Hepatocyte (in vitro differentiated cells): ENCODE data around the gene GJC1. TPM values are rescaled to one million over a fixed set of nuclear protein-coding genes. Genes with fewer than 3 reads are reported as not detected.

ENCODE experiments used
- DNase-seq: peaks from one replicate; pipeline ENCODE4 v3.0.0-alpha.2; 2016; ENCODE audit warnings: low spot score
- H2AFZ ChIP-seq: fragments of 200-600 bp; sonication (generic); 2 replicates; pipeline ENCODE4 v1.6.0; 2016; ENCODE audit warnings: antibody characterized with exemption, mild to moderate bottlenecking
- H3K27ac ChIP-seq: fragments of 200-600 bp; sonication (generic); 2 replicates; pipeline ENCODE4 v1.5.1; 2016; ENCODE audit warnings: mild to moderate bottlenecking
- H3K27me3 ChIP-seq: fragments of 200-600 bp; sonication (generic); 2 replicates; pipeline ENCODE4 v1.6.1; 2016
- H3K36me3 ChIP-seq: fragments of 200-600 bp; sonication (generic); replicated peaks from 2 replicates; pipeline ENCODE4 v1.5.1; 2016; ENCODE audit warnings: low read depth; ENCODE audit not compliant: insufficient read depth
- H3K4me1 ChIP-seq: fragments of 200-600 bp; sonication (generic); 2 replicates; pipeline ENCODE4 v1.5.1; 2016; ENCODE audit warnings: mild to moderate bottlenecking, moderate library complexity; ENCODE audit not compliant: insufficient read depth
- H3K4me2 ChIP-seq: fragments of 200-600 bp; sonication (generic); 2 replicates; pipeline ENCODE4 v1.6.0; 2016
- H3K4me3 ChIP-seq: fragments of 200-600 bp; sonication (generic); 2 replicates; pipeline ENCODE4 v1.5.1; 2016; ENCODE audit warnings: mild to moderate bottlenecking
- H3K79me2 ChIP-seq: fragments of 200-600 bp; sonication (generic); 2 replicates; pipeline ENCODE4 v1.6.0; 2017; ENCODE audit warnings: mild to moderate bottlenecking
- H3K9me2 ChIP-seq: fragments of 200-600 bp; sonication (generic); replicated peaks from 2 replicates; pipeline ENCODE4 v1.6.0; 2017; ENCODE audit warnings: mild to moderate bottlenecking; ENCODE audit not compliant: insufficient read depth
- H3K9me3 ChIP-seq: fragments of 200-600 bp; sonication (generic); 2 replicates; pipeline ENCODE4 v1.5.1; 2016; ENCODE audit warnings: low read depth, mild to moderate bottlenecking
- H4K20me1 ChIP-seq: fragments of 200-600 bp; sonication (generic); 2 replicates; pipeline ENCODE4 v1.6.0; 2016; ENCODE audit warnings: mild to moderate bottlenecking; ENCODE audit not compliant: insufficient read depth, poor library complexity, severe bottlenecking
- EZH2 ChIP-seq: fragments of 200-600 bp; sonication (generic); IDR thresholded peaks from 2 replicates; pipeline ENCODE4 v1.6.1; 2016; ENCODE audit warnings: antibody characterized with exemption, mild to moderate bottlenecking, borderline replicate concordance
- EZH2phosphoT487 ChIP-seq: fragments of 200-600 bp; sonication (generic); IDR thresholded peaks from one replicate; pipeline ENCODE4 v1.6.1; 2018; ENCODE audit warnings: antibody characterized with exemption, mild to moderate bottlenecking, low read depth, moderate library complexity; ENCODE audit not compliant: unreplicated experiment, severe bottlenecking
- WGBS: methylation state at CpG from one replicate; pipeline ENCODE4 v1.1.6; 2016; ENCODE audit warnings: low lambda C conversion rate; ENCODE audit errors: missing lambda C conversion rate; 5-methylcytosine and 5-hydroxymethylcytosine counted together
- polyA plus RNA-seq: library from polyadenylated mRNA; unstranded; fragments of >200 nt; fragmentation: Nextera tagmentation; extraction: Ambion mirVana; gene quantifications from 2 replicates; pipeline ENCODE4 v1.2.1, GENCODE V29; 2016
- total RNA-seq: library from RNA; depleted of rRNA; stranded (reverse); fragments of >200 nt; gene quantifications from 2 replicates; pipeline ENCODE4 v1.2.3, GENCODE V29; 2014
- TF ChIP-seq, protein P1 (sequence below): fragments of 200-600 bp; sonication (generic); IDR thresholded peaks from 2 replicates; pipeline ENCODE4 v1.5.1; 2016; ENCODE audit warnings: antibody characterized with exemption, mild to moderate bottlenecking; ENCODE audit not compliant: poor library complexity

The GJC1 gene
- total and polyA plus RNA-seq, 2 experiments from 2014 or later: 7.5 to 11.4 TPM

DNA sequence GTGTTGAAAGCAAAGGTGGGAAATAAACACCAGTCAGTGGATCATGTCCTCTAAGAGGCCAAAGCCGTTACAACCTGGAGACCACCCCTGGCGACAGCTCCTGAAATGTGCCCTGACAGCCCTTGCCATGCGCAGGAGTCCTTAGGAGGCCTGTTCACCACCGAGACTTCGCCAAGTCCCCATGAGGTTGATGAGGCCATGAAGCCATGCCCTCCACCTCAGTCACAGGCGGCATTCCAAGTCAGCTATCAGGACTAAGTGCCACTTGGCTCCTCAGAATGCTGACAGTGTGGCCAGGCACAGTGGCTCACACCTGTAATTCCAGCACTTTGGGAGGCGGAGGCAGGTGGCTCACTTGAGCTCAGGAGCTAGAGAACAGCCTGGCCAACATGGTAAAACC is 44.2 kb downstream of the GJC1 start:
- Histone ChIP-seq H3K4me1 (no peaks in the 10 kb centered on the region), H3K36me3 (no peaks in the 10 kb centered on the region), H3K4me2 (no peak overlapping the region), H3K27me3 (no peaks in the 10 kb centered on the region), H4K20me1 (no peaks in the 10 kb centered on the region), H2AFZ (no peak overlapping the region), H3K9me3 (no peaks in the 10 kb centered on the region), H3K4me3 (no peak overlapping the region), H3K9me2 (no peaks in the 10 kb centered on the region), H3K27ac (no peak overlapping the region), H3K79me2 (no peaks in the 10 kb centered on the region)
- no peak for DNase-seq
- TF ChIP-seq, protein P1, sequence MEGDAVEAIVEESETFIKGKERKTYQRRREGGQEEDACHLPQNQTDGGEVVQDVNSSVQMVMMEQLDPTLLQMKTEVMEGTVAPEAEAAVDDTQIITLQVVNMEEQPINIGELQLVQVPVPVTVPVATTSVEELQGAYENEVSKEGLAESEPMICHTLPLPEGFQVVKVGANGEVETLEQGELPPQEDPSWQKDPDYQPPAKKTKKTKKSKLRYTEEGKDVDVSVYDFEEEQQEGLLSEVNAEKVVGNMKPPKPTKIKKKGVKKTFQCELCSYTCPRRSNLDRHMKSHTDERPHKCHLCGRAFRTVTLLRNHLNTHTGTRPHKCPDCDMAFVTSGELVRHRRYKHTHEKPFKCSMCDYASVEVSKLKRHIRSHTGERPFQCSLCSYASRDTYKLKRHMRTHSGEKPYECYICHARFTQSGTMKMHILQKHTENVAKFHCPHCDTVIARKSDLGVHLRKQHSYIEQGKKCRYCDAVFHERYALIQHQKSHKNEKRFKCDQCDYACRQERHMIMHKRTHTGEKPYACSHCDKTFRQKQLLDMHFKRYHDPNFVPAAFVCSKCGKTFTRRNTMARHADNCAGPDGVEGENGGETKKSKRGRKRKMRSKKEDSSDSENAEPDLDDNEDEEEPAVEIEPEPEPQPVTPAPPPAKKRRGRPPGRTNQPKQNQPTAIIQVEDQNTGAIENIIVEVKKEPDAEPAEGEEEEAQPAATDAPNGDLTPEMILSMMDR: no peak
- TF ChIP-seq EZH2phosphoT487 (no peak), EZH2 (no peak)
- WGBS: 95% methylated on average over 7 of the region's 7 CpGs

DNA sequence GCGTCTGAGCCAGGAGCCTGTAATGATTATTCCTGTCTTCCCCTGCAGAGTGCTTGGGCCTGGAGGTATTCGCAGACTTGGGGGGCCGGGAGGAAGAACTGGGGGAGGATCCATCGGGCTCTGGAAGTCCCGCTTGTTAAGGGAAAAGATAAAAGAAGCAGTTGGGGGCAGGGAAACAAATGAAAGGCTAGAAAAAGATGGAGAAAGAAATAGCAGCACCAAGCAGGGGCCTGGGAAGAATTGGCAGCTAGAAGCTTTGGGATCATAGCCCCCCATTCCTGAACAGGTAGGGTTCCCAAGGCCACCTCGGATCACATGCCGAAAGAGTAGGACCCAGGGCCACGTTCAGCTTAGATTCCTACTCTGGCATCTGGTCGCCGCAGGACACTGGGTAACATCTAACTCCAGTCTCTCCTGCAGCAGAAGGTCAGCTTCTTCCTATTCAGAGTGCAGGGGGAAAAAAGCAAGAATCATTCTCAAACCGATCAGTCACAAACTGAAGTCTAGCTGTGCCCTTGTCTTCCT is 47.7 kb downstream of the GJC1 start:
- Histone ChIP-seq H3K9me2 (no peaks in the 10 kb centered on the region), H2AFZ (no peak overlapping the region), H3K27ac (no peak overlapping the region), H3K4me1 (no peaks in the 10 kb centered on the region), H3K36me3 (no peaks in the 10 kb centered on the region), H3K9me3 (no peaks in the 10 kb centered on the region), H3K4me3 (no peak overlapping the region), H4K20me1 (no peaks in the 10 kb centered on the region), H3K4me2 (no peak overlapping the region), H3K27me3 (no peaks in the 10 kb centered on the region), H3K79me2 (no peaks in the 10 kb centered on the region)
- no peak for TF ChIP-seq EZH2
- no peak for TF ChIP-seq EZH2phosphoT487
- TF ChIP-seq, protein P1: no peak
- DNase-seq: no peak
- 64% methylated on average over 11 of the region's 11 CpGs for WGBS

DNA sequence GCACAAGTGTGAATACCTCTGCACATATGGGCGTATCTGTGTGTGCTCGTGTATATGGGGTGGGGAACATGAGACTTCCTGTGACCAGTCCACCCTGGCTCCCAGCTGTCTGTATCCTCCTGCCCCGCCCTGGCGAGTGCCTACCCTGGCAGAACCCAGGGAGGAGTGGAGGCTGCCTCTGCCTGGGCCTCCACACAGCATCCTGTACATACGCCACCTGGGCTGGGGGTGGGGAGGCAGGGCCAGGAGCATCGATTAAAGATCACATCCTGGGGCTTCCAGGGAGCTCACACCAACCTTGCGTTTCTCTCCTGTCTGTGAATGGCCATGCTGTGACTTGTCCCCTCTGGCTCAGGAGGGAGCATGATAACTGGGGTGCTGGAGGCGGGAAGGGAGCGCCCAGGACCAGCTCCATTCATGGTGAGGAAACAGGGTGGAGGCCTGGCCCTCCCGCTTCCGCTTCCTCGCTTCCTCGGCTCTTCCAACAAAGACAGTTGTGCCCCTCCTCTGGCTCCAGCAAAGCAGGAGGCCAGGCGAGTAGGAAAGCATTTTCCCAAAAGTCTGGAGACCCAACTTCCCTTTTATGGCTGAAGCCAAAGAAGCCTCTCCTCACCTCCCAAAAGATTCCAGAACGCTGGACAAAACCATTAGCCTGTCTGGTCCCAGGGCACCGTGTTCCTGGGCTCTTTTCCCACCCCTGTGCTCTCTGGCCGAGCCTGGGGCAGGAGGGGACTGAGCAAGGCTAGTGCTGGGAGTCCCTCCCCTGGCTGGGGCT is 48.3 kb downstream of the GJC1 start:
- no peak overlapping the region for H3K4me3 ChIP-seq
- no peaks in the 10 kb centered on the region for H3K9me3 ChIP-seq
- no peaks in the 10 kb centered on the region for H3K79me2 ChIP-seq
- H3K4me2 ChIP-seq: no peak overlapping the region
- no peak for DNase-seq
- H4K20me1 ChIP-seq: no peaks in the 10 kb centered on the region
- no peaks in the 10 kb centered on the region for H3K36me3 ChIP-seq
- H3K9me2 ChIP-seq: no peaks in the 10 kb centered on the region
- H3K27ac ChIP-seq: no peak overlapping the region
- 72% methylated on average over 17 of the region's 17 CpGs for WGBS
- H3K4me1 ChIP-seq: no peaks in the 10 kb centered on the region
- no peak overlapping the region for H2AFZ ChIP-seq
- TF ChIP-seq EZH2phosphoT487: no peak
- TF ChIP-seq, protein P1: no peak
- TF ChIP-seq EZH2: no peak
- H3K27me3 ChIP-seq: no peaks in the 10 kb centered on the region
